ENCODE data around the gene KRTAP5-5.
"Not testable (repeated sequence)": the region's sequence is repeated elsewhere in the genome, so short reads cannot be mapped to it uniquely, and the experiment has no call there.

KRTAP5-5 gene

DNA sequence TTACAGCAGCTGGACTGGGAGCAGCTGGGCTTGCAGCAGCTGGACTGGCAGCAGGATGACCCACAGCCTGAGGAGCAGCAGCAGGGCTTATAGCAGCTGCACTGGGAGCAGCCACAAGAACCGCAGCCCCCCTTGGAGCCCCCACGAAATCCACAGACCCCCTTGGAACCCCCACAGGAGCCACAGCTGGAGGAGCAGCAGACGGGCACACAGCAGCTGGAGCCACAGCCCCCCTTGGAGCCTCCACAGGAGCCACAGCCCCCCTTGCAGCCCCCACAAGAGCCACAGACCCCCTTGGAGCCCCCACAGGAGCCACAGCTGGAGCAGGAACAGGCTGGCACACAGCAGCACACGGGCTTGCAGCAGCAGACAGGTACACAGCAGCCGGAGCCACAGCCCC is 21.7 kb upstream of the KRTAP5-5 start:
- not testable (repeated sequence) for DNase-seq

DNA sequence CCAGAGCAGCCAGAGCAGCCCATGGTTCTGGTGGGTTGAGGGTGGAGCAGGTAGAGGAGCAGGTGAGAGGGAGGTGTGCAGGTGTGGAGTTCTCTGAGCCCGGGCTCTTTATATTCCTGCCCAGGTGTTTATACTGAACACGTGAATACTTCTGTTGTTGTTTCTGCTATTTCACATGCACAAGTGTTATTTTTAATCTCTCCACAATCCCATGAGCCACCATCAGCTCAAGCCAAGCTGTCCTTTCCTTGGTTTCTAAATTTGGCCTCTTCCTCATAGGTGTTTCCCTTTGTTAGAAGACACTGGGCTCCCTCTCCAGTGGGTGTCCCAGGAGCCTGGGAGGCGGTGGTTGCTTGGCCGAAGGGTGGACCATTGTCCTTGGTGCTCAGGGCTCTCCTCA is 21.2 kb upstream of the KRTAP5-5 start, which contains the start of gene KRTAP5-3:
KRTAP5-3 (minus strand) TSS at position 101 of the 400 bp plus-strand sequence; CDS start at position 23, 78 bp downstream.
- no peak for DNase-seq

DNA sequence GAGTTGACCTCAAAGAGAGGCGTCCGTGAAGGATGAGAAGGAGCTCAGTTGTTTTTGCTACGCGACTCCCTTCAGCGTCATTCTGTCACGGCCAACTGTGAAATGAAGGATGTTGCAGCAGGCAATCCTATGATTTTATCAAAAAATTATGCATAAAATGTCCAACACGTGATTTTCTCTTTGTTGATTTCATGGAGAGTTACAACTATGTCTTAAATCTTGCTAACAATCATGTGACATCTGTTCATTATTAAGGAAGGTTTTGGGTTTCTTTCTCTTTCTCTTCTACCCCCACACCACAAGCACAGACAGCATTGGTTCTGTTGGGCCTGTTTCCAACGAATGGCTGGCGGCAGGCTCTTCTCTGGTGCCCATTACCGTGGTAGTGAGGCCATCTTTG is 11.3 kb upstream of the KRTAP5-5 start:
- no peak for DNase-seq

- DNase-seq: no peak
Observed at GRCh38 chr11:1619449-1619848, 10.1 kb upstream of the KRTAP5-5 start.

DNA sequence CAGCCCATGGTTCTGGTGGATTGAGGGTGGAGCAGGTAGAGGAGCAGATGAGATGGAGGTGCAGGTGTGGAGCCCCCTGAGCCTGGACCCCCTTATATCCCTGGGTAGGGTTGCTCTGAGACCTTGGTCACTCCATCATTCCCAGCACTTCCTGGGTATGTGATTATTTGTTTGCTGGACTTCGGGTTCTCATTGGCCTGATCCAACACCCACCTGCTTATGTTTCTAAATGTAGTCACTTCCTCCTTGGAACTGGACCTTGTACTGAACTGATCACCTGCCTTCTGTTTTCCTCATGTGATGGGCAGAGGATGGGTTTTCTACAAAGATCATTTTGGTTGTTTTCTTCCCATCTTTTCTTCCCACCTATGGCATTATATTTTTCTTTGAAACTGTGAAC is 7.5 kb upstream of the KRTAP5-5 start, which contains the start of gene KRTAP5-4:
KRTAP5-4 (minus strand) TSS at position 53 of the 400 bp plus-strand sequence; CDS start at position 8, 45 bp downstream.
- DNase-seq: no peak

DNA sequence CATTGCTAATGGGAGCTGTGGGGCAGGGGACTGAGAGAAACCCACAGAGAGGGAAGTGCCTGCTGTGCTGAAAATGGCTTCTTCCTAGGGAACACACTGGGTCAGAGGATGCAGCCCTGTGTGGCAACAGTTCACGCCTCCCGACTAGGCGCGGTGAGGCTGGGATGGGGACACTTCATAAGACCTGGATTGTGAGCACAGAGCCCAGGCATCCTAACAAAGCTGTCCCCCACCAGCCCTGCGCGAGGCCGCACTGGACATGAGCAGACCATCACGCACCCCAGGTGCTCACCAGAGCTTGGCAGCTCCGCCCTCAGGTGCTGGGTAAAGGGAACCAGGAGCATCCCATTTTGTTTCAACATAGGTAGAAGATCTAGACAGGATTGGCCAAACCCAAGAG is 5.9 kb upstream of the KRTAP5-5 start:
- DNase-seq: no peak

- no peak for DNase-seq
Observed at GRCh38 chr11:1624621-1625020, 5.0 kb upstream of the KRTAP5-5 start.

GRCh38 chr11:1625541-1625940 is 4.0 kb upstream of the KRTAP5-5 start:
- DNase-seq: no peak

DNA sequence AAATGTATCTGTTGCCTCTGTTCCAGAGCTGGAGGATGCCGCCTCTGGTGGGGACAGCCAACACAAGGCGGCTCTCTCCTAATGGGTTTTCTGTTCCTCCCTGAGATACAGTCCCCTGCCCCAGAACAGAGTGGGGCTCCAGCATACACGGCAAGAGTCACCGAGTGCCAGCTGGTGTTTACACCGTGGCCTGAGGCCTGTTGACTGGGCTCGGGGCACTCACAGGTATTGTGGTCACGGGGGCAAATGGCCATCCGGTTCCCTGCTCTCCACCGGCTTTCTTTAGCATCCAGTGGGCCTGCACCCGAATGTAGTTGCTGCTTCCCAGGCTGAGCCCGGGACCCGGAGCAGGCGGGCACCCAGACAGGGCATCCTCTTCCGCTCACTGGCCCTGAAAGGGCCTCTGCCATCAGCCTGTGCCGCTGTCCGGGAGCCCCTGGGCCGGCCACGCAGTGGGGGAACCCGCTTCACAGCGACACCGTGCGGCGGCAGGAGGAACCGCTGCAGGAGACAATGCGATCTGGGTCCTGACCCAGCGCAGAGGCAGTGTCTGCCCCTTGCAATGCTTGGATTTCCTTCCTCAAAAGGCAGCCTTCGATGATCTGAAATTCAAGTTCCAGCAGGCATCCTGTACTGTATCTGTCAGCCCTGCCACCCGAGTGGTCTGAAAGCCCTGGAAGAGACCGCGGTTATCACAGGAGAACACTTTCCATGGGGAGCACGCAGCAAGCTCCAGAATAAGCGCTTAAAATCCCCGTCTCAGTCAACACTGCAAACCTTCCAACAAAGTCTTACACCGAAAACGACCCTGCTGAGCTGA is 859 bp upstream of the KRTAP5-5 start:
- no peak for DNase-seq

DNA sequence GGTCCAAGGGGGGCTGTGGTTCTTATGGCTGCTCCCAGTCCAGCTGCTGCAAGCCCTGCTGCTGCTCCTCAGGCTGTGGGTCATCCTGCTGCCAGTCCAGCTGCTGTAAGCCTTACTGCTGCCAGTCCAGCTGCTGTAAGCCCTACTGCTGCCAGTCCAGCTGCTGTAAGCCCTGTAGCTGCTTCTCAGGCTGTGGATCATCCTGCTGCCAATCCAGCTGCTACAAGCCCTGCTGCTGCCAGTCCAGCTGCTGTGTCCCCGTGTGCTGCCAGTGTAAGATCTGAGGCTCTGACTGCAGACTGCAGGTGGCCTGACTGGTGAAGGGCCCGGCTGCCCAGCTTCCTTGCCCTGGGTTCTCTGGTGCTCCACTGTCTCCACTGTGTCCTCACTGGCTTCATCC is 696 bp downstream of the KRTAP5-5 start:
- DNase-seq: no peak

DNA sequence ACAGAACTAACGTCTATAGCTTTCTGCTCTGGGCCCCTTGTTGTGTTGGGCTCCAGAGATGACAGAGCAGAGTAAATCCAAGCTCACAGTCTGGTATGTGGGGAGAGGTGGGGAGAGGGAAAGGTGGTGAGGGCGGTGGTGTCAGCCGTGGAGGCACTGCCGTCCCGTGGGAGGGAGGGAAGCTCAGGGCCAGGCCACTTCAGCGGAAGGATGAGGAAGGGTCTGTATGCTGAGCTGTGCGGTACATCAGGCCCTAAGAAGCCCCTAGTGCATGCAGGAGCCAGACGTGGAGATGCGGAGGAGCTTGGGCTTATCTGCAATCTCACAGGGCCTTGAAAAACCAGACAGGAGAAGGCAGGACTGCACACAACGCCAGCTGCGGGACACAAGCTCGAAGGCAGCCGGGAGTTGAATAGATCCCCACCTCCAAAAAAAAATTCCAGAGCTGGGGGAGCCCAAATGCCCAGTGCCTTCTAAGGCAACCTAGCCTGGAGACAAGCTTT is 1.5 kb downstream of the KRTAP5-5 start:
- no peak for DNase-seq

DNA sequence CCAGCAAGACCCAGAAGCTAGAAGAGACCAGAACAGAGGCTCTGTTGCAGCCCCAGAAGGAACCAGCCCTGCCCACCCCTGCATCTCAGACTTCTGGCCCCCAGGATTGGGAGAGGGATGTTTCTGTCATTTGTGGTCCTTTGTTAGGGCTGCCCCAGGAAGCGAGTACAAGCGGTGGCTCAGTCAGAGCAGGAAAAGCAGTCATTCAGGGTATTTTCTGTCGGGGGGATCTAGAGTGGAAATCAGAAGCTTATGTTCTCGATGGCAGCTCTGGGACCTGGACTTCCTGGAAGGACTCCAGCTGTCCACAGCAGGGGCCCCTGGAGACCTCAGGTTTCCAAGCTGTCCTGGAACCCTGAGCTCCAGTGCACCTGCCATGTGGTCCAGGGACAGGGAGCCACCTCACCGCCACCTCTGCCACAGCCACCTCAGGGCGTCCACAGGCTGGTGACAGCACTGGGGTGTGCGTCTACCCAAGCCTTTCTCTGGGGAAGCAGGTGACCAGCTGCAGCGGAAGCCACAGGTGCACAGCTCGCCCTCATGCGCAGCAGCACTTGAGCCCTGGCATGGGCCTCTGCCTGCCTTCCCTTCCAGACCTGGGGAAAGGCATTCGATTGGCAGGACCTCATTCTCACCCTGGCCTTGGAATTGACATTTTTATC is 2.6 kb downstream of the KRTAP5-5 start:
- DNase-seq: no peak

DNA sequence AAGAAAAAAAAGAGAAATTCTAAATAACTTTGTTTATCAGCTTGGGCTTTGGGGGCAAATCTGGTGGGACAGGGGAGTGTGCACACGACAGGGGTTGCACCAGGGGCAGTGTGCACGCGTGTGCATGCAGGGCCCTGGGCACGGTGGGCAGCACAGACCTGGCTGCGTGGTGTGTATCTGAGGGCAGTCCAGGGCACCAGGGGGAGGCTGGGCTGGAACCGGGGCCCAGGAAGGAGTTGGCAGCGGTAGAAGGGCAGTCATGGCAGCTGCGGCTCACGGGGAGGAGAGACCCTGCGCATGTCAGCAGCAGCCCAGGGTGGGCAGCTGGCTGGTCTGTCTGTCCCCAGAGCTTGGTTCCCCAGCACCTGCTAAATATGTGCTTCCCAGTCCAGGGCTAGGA is 4.3 kb downstream of the KRTAP5-5 start:
- DNase-seq: no peak

GRCh38 chr11:1636291-1636950 is 6.8 kb downstream of the KRTAP5-5 start:
- DNase-seq: no peak

DNA sequence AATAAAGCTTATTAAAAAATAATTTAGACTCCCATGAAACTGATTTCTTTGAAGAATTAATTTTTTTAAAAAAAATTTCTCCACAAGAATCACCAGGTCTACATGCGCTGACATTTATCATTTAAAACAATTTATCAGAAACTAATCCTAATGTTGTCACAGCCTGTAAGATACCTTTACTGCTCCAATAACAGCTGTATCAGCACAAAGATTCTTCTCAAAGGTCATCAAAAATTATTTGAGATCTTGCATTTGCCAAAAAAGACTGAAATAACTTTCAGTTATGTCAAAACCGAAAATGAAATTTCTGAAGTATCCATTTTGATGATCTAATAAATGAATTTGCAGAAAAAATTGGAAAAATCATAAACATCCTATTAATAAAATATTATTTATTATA is 8.1 kb downstream of the KRTAP5-5 start:
- no peak for DNase-seq

DNA sequence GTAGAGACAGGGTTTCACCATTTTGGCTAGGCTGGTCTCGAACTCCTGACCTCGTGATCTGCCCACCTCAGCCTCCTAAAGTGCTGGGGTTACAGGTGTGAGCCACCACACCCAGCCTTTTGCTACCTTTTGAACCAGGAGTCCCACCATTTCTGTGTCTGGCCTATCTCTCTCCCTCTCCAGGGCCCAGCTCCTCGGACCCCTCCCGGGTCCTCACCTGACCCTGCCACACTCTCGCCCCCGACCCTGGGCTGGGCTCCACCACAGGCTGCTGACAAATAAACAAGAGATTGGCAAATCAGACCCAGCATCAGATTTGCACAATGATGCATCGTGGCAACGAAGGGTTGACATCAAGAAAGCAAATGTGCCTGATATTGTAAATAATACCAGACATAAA is 8.8 kb downstream of the KRTAP5-5 start:
- DNase-seq: no peak

GRCh38 chr11:1639102-1639620 is 9.6 kb downstream of the KRTAP5-5 start:
- no peak for DNase-seq

DNA sequence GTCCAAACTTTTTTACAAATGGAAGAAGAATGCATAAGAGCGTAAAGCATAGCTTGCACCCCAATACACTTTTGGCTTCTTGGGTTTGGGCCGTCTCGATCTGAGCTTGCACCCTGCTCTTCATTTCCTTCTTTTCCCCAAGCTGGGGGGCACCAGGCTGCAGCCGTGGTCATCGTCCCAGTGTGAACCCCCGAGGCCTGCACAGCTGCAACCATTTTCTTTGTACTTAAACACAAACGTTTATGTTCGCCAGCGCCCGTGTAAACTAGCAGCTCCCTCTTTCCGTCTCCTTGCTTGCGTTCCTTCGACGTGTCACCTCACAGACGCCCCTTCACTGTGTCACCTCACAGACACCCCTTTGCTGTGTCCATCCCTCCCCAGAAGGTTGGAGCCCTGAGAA is 10.1 kb downstream of the KRTAP5-5 start:
- no peak for DNase-seq

DNA sequence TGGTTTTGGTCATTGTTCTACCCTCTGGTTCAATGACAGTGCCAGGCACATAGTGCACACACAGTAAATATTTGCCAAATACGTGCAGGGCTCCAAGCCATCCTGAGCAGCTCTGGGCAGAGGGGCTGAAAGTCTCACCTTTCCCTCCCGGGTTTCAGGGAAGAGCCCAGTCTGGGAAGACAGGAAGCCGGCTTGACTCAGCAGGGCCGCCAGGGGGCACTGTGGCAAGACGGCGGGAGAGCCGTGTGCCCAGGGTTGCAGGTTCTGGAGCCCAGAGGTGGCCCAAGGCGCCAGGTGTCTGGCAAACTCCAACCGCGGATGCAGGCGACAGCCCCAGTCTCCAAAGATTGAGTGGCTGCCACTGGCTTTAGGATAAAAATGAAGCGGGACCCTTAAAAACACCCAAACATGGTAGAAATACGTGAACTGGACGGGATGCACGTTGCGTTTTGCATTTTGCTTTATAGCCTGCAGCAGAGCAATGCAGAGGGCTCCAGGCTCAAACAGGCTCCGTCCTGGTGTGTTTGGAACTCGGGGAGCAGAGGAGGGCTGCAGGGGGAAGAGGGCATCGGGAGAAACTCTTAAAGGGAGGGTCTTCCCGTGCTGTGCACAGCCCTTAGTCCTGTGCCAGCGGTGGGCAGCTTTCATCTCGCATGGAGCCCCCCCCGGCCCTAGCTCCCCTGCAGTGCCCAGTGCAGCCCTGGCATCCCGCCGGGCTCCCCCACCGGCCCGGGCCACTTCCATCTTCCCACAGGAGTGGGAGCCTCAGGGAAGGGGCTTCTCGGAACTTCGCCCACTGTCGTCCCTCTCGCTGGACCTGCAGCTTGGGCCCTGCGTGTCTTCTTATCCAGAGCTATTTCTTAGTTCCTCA is 10.7 kb downstream of the KRTAP5-5 start:
- no peak for DNase-seq

GRCh38 chr11:1641096-1641495 is 11.5 kb downstream of the KRTAP5-5 start:
- DNase-seq: no peak

GRCh38 chr11:1642288-1643145 is 12.9 kb downstream of the KRTAP5-5 start:
- no peak for DNase-seq

All from GF-D8 (cell line).